ENCODE results near the gene INS. TPM values are rescaled to one million over a fixed set of nuclear protein-coding genes. Genes with fewer than 3 reads are reported as not detected.

The INS gene
- total and polyA plus RNA-seq, 2 of the 13 experiments (the other 11 are each of a cell fraction or from before 2014, with no cell fraction given), result not detected

DNA sequence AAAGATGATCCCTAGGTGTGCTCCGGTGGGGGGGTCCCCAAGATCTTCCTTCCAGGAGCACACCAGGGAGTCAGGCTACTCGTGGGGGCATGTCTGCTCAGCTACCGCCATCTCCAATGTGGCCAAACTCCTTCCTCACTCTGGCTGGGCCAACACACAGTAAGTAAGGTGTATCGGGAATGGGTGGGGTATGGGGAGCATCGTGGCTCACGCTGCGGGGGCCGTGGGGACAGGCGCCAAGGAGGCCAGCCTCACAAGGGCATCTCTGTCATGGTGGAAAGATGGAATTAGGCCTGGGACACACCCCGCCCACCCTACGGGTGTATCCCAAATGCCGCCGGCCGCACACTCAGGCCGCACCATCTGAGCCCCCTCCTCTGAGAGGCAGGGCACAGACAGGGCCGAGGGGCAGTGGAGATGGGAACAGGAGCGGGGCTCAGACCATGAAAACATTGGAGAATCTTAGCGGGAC is 30.1 kb downstream of the INS start (continued):
- TF ChIP-seq YY1 (IDR thresholded peaks at IDR 0.05; ENCODE audit: insufficient read depth, insufficient replicate concordance, low read depth, low read length) (peak; percentile 7), MIER2 (CRISPR knock-in tag; IDR thresholded peaks at IDR 0.05) (no peak), ZNF615 (CRISPR knock-in tag; IDR thresholded peaks at IDR 0.05; ENCODE audit: borderline replicate concordance) (no peak), PAWR (CRISPR knock-in tag; IDR thresholded peaks at IDR 0.05; ENCODE audit: borderline replicate concordance) (no peak), RFX5 (IDR thresholded peaks at IDR 0.05; ENCODE audit: low read depth, low read length) (no peak), SPEN (CRISPR knock-in tag; IDR thresholded peaks at IDR 0.05; ENCODE audit: low read depth) (0 out of 2 replicates have a peak, but pooled peaks have one; percentile 3), NCOA1 (CRISPR knock-in tag; IDR thresholded peaks at IDR 0.05) (no peak), PCBP1 (IDR thresholded peaks at IDR 0.05; ENCODE audit: borderline replicate concordance, low read depth, low read length) (no peak), REPIN1 (CRISPR knock-in tag; IDR thresholded peaks at IDR 0.05; ENCODE audit: borderline replicate concordance, low read depth) (no peak), CC2D1A (CRISPR knock-in tag; IDR thresholded peaks at IDR 0.05) (no peak), ZNF547 (CRISPR knock-in tag; IDR thresholded peaks at IDR 0.05) (no peak; the same call in 1 of the 2 replicates), ARHGAP35 (CRISPR knock-in tag; IDR thresholded peaks at IDR 0.05; ENCODE audit: borderline replicate concordance) (no peak), ZNF878 (CRISPR knock-in tag; IDR thresholded peaks at IDR 0.05) (0 out of 2 replicates have a peak, but pooled peaks have one; percentile 47), ZNF747 (CRISPR knock-in tag; IDR thresholded peaks at IDR 0.05; ENCODE audit: borderline replicate concordance) (no peak), SYNCRIP (IDR thresholded peaks at IDR 0.05; ENCODE audit: insufficient read depth, low read depth, low read length) (no peak), ZNF564 (CRISPR knock-in tag; IDR thresholded peaks at IDR 0.05) (no peak)
- TF ChIP-seq, protein P1, sequence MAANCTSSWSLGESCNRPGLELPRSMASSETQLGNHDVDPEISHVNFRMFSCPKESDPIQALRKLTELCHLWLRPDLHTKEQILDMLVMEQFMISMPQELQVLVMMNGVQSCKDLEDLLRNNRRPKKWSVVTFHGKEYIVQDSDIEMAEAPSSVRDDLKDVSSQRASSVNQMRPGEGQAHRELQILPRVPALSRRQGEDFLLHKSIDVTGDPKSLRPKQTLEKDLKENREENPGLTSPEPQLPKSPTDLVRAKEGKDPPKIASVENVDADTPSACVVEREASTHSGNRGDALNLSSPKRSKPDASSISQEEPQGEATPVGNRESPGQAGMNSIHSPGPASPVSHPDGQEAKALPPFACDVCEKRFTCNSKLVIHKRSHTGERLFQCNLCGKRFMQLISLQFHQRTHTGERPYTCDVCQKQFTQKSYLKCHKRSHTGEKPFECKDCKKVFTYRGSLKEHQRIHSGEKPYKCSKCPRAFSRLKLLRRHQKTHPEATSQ (CRISPR knock-in tag; IDR thresholded peaks at IDR 0.05; ENCODE audit: borderline replicate concordance), result no peak
- TF ChIP-seq, protein P2, sequence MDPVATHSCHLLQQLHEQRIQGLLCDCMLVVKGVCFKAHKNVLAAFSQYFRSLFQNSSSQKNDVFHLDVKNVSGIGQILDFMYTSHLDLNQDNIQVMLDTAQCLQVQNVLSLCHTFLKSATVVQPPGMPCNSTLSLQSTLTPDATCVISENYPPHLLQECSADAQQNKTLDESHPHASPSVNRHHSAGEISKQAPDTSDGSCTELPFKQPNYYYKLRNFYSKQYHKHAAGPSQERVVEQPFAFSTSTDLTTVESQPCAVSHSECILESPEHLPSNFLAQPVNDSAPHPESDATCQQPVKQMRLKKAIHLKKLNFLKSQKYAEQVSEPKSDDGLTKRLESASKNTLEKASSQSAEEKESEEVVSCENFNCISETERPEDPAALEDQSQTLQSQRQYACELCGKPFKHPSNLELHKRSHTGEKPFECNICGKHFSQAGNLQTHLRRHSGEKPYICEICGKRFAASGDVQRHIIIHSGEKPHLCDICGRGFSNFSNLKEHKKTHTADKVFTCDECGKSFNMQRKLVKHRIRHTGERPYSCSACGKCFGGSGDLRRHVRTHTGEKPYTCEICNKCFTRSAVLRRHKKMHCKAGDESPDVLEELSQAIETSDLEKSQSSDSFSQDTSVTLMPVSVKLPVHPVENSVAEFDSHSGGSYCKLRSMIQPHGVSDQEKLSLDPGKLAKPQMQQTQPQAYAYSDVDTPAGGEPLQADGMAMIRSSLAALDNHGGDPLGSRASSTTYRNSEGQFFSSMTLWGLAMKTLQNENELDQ (CRISPR knock-in tag; IDR thresholded peaks at IDR 0.05; ENCODE audit: borderline replicate concordance), result no peak
- TF ChIP-seq, protein P3, sequence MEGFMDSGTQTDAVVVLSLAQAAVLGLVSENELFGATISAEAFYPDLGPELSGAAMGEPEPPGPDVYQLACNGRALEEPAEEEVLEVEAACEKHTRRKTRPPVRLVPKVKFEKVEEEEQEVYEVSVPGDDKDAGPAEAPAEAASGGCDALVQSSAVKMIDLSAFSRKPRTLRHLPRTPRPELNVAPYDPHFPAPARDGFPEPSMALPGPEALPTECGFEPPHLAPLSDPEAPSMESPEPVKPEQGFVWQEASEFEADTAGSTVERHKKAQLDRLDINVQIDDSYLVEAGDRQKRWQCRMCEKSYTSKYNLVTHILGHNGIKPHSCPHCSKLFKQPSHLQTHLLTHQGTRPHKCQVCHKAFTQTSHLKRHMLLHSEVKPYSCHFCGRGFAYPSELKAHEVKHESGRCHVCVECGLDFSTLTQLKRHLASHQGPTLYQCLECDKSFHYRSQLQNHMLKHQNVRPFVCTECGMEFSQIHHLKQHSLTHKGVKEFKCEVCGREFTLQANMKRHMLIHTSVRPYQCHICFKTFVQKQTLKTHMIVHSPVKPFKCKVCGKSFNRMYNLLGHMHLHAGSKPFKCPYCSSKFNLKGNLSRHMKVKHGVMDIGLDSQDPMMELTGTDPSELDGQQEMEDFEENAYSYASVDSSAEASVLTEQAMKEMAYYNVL (CRISPR knock-in tag; IDR thresholded peaks at IDR 0.05; ENCODE audit: borderline replicate concordance), result no peak
- TF ChIP-seq, protein P4, sequence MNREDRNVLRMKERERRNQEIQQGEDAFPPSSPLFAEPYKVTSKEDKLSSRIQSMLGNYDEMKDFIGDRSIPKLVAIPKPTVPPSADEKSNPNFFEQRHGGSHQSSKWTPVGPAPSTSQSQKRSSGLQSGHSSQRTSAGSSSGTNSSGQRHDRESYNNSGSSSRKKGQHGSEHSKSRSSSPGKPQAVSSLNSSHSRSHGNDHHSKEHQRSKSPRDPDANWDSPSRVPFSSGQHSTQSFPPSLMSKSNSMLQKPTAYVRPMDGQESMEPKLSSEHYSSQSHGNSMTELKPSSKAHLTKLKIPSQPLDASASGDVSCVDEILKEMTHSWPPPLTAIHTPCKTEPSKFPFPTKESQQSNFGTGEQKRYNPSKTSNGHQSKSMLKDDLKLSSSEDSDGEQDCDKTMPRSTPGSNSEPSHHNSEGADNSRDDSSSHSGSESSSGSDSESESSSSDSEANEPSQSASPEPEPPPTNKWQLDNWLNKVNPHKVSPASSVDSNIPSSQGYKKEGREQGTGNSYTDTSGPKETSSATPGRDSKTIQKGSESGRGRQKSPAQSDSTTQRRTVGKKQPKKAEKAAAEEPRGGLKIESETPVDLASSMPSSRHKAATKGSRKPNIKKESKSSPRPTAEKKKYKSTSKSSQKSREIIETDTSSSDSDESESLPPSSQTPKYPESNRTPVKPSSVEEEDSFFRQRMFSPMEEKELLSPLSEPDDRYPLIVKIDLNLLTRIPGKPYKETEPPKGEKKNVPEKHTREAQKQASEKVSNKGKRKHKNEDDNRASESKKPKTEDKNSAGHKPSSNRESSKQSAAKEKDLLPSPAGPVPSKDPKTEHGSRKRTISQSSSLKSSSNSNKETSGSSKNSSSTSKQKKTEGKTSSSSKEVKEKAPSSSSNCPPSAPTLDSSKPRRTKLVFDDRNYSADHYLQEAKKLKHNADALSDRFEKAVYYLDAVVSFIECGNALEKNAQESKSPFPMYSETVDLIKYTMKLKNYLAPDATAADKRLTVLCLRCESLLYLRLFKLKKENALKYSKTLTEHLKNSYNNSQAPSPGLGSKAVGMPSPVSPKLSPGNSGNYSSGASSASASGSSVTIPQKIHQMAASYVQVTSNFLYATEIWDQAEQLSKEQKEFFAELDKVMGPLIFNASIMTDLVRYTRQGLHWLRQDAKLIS (CRISPR knock-in tag; IDR thresholded peaks at IDR 0.05), result peak; percentile 94

Data from HepG2 (cell line).